Tongue (tissue), 2 donors: ENCODE measurements around the gene B2M. TPM values are rescaled to one million over a fixed set of nuclear protein-coding genes. Genes with fewer than 3 reads are reported as not detected.

ENCODE experiments used
- small RNA-seq: library from RNA; depleted of rRNA; stranded (forward); fragments of <200 nt; gene quantifications from one replicate; pipeline ENCODE3, GENCODE V24; 2014; ENCODE audit warnings: low replicate concordance
- total RNA-seq: library from RNA; depleted of rRNA; stranded (reverse); fragments of >200 nt; gene quantifications from one replicate; pipeline ENCODE4 v1.2.3, GENCODE V29; 2014

Gene B2M
- total RNA-seq, 1 donor from 2014 or later: 1,240 TPM

Small RNAs within 50 kb of the gene (small RNA-seq; reads per million reads assigned to genes)
- gene RF00019: not detected

Other genes with a start within 250 kb of the B2M start
- gene EIF3J, start 174.4 kb upstream of the B2M start, total RNA-seq: 83.3 TPM
- gene SPG11, start 47.9 kb upstream of the B2M start, total RNA-seq: 82.6 TPM
- gene PATL2, start 194 bp upstream of the B2M start, total RNA-seq: 0.51 TPM
- gene TRIM69, start 25.0 kb downstream of the B2M start, total RNA-seq: 36.8 TPM
- gene TERB2, start 245.2 kb downstream of the B2M start, total RNA-seq: not detected